ENCODE measurements around the gene SUPV3L1. TPM values are rescaled to one million over a fixed set of nuclear protein-coding genes. Genes with fewer than 3 reads are reported as not detected.

SUPV3L1 gene
- total and polyA plus RNA-seq, 4 donors = 17.0 to 52.7 (median 23.2) TPM

- Histone ChIP-seq H3K9ac (ENCODE audit: insufficient read depth in 1 of 2, low read length in 2 of 2) (no peak overlapping the region), H3K27me3 (ENCODE audit: control insufficient read depth in 3 of 3, insufficient read depth in 3 of 3, low read length in 2 of 3) (no peaks in the 10 kb centered on the region), H3K27ac (ENCODE audit: low read depth in 1 of 2, low read length in 1 of 2) (peak overlapping the region in 1 of 2 donors; percentile 55), H3K4me1 (ENCODE audit: control insufficient read depth in 5 of 5, insufficient read depth in 5 of 5, low read length in 5 of 5) (no peaks in the 10 kb centered on the region), H3K36me3 (ENCODE audit: control insufficient read depth in 4 of 4, insufficient read depth in 4 of 4, low read length in 4 of 4) (no peaks in the 10 kb centered on the region), H3K9me3 (ENCODE audit: control insufficient read depth in 4 of 4, insufficient read depth in 3 of 4, low read length in 3 of 4) (no peaks in the 10 kb centered on the region), H3K4me3 (no peak overlapping the region)
- WGBS, 2 donors = 69 to 89% methylated on average over 9 of the region's 9 CpGs
- ATAC-seq (ENCODE audit: insufficient read depth, low FRiP score) = no peak
- no peak for TF ChIP-seq CTCF (IDR thresholded peaks at IDR 0.05; ENCODE audit: control extremely low read depth, extremely low read depth)
- peak in 1 of 3 donors; percentile 21 for DNase-seq
Measured at GRCh38 chr10:69220507-69220906, 40.5 kb downstream of the SUPV3L1 start.

GRCh38 chr10:69222157-69223027, 42.4 kb downstream of the SUPV3L1 start:
- no peaks in the 10 kb centered on the region for H3K36me3 ChIP-seq (ENCODE audit: control insufficient read depth in 4 of 4, insufficient read depth in 4 of 4, low read length in 4 of 4)
- peak; percentile 55 for ATAC-seq (ENCODE audit: insufficient read depth, low FRiP score)
- WGBS, 2 donors = 39 to 41% methylated on average over 11 of the region's 11 CpGs
- H3K4me1 ChIP-seq (ENCODE audit: control insufficient read depth in 5 of 5, insufficient read depth in 5 of 5, low read length in 5 of 5) = peaks cover 0 to 3% (median 0%) of the 10 kb centered on the region in 5 donors
- no peaks in the 10 kb centered on the region for H3K9me3 ChIP-seq (ENCODE audit: control insufficient read depth in 4 of 4, insufficient read depth in 3 of 4, low read length in 3 of 4)
- H3K27ac ChIP-seq (ENCODE audit: low read depth in 1 of 2, low read length in 1 of 2) = peak overlapping the region in 1 of 2 donors; percentile 9
- no peaks in the 10 kb centered on the region for H3K27me3 ChIP-seq (ENCODE audit: control insufficient read depth in 3 of 3, insufficient read depth in 3 of 3, low read length in 2 of 3)
- DNase-seq = peak in 2 of 3 donors; percentile 50 to 58
- TF ChIP-seq CTCF (IDR thresholded peaks at IDR 0.05; ENCODE audit: control extremely low read depth, extremely low read depth) = peak; percentile 38
- H3K9ac ChIP-seq (ENCODE audit: insufficient read depth in 1 of 2, low read length in 2 of 2) = no peak overlapping the region
- no peak overlapping the region for H3K4me3 ChIP-seq

- 32 to 33% methylated on average over 1 of the region's 1 CpG for WGBS, 2 donors
- H3K9me3 ChIP-seq (ENCODE audit: control insufficient read depth in 4 of 4, insufficient read depth in 3 of 4, low read length in 3 of 4) = no peaks in the 10 kb centered on the region
- peaks cover 0 to 3% (median 0%) of the 10 kb centered on the region in 5 donors for H3K4me1 ChIP-seq (ENCODE audit: control insufficient read depth in 5 of 5, insufficient read depth in 5 of 5, low read length in 5 of 5)
- no peaks in the 10 kb centered on the region for H3K27me3 ChIP-seq (ENCODE audit: control insufficient read depth in 3 of 3, insufficient read depth in 3 of 3, low read length in 2 of 3)
- no peak overlapping the region for H3K27ac ChIP-seq (ENCODE audit: low read depth in 1 of 2, low read length in 1 of 2)
- H3K4me3 ChIP-seq = no peak overlapping the region
- no peaks in the 10 kb centered on the region for H3K36me3 ChIP-seq (ENCODE audit: control insufficient read depth in 4 of 4, insufficient read depth in 4 of 4, low read length in 4 of 4)
- H3K9ac ChIP-seq (ENCODE audit: insufficient read depth in 1 of 2, low read length in 2 of 2) = no peak overlapping the region
- no peak for DNase-seq
- no peak for ATAC-seq (ENCODE audit: insufficient read depth, low FRiP score)
- no peak for TF ChIP-seq CTCF (IDR thresholded peaks at IDR 0.05; ENCODE audit: control extremely low read depth, extremely low read depth)
Measured at GRCh38 chr10:69223028-69223342, 43.0 kb downstream of the SUPV3L1 start.
